Measurements from ENCODE around the gene ARPC4. TPM values are rescaled to one million over a fixed set of nuclear protein-coding genes. Genes with fewer than 3 reads are reported as not detected.

The ARPC4 gene
- 166 TPM for total RNA-seq

DNA sequence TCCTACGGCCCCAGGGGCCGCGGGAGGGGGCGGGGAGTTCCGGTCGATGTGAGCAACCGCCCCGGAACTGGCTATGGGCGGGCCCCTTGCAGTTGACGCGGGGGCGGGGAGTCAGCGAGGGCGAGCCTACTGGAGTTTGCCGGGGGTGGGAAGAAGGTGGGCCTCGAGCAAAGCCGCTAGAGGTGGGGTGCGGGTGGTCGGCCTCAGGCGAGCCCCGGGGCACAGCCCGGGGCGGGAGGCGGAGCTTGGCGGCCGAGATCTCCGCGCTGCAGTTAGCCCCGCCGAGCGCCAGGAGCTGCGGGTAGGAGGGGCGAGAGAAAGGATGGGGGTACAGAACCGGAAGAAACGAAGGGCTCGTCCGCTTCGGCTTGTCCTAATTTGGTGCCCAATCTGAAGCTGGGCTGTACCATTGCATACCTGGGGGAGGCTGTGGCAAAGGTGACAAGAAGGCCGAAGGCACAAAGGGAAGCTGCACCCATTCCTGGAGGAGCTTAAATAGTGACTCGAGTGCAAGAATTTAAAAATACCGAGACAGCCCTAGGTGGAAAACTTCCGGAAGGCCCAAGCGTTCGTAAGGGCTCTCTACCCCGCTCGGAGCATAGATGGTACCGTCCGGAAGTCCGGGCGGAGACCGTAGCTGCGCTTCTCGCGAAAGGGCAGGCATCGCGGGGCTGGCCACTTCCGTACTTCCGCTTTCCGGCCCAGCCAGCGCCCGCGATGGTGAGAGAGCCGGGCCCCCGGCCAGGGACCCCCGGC lies at the start of gene ARPC4, which contains the start of gene TADA3:
Gene ARPC4, plus strand, starts transcription at position 678 of the 756 bp plus-strand sequence. Its CDS starts 40 bp downstream, at position 718.
Gene TADA3, minus strand, starts transcription at position 69 of the 756 bp plus-strand sequence. CDS start 1,007 bp downstream, outside the sequence.
- peak; percentile 94 for DNase-seq (ENCODE audit: low spot score)

DNA sequence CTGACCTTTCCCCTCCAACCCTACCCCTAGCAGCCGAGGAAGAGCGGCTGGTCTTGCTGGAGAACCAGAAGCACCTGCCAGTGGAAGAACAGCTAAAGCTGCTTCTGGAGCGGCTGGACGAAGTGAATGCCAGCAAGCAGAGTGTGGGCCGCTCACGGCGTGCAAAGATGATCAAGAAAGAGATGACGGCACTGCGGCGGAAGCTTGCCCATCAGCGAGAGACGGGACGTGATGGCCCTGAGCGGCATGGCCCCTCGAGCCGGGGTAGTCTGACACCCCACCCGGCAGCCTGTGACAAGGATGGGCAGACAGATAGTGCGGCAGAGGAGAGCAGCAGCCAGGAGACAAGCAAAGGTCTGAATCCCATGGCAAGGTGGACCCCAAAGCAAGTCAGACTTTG lies 49.3 kb upstream of the ARPC4 start:
- DNase-seq (ENCODE audit: low spot score) = no peak

DNA sequence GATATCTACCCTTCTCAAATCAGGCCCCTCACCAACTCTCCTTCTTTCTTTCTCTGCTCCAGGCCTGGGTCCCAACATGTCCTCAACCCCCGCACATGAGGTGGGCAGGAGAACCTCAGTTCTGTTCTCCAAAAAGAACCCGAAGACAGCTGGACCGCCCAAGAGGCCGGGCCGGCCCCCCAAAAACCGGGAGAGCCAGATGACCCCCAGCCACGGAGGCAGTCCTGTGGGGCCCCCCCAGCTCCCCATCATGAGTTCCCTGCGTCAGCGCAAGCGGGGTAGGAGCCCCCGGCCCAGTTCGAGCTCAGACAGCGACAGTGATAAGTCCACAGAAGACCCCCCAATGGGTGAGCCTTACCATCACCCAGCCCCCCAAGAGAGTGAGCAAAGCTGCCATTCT lies 48.7 kb upstream of the ARPC4 start:
- DNase-seq (ENCODE audit: low spot score) = no peak

- no peak for DNase-seq (ENCODE audit: low spot score)
Observed at GRCh38 chr3:9745521-9745920, 47.4 kb upstream of the ARPC4 start.

GRCh38 chr3:9746330-9746729 lies 46.6 kb upstream of the ARPC4 start:
- no peak for DNase-seq (ENCODE audit: low spot score)

DNA sequence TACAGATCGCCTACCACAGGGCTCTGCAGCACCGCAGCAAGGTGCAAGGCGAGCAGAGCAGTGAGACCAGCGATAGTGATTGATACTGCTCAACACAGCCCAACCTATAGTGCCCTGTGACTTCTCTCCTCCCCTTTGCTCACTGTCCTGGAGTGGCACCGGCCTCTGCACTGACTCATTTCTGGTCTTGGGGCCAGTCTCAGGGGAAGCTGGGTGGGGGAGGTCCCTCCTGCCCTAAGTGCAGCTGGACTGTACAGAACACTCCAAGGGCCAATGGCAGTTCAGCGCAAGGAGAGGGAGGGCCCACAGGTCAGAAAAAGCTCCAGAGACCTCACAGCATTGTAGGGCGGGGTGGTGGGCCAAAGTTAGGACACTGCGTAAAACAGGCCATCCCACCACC lies 45.6 kb upstream of the ARPC4 start:
- DNase-seq (ENCODE audit: low spot score) = no peak

GRCh38 chr3:9748031-9748430 lies 44.9 kb upstream of the ARPC4 start:
- no peak for DNase-seq (ENCODE audit: low spot score)

GRCh38 chr3:9749296-9749644 lies 43.6 kb upstream of the ARPC4 start:
- no peak for DNase-seq (ENCODE audit: low spot score)

GRCh38 chr3:9749645-9750555 lies 43.0 kb upstream of the ARPC4 start, which contains the start of gene OGG1:
OGG1 (plus strand) TSS chr3:9749952; CDS start chr3:9750287, 335 bp downstream.
- DNase-seq (ENCODE audit: low spot score) = peak; percentile 99

DNA sequence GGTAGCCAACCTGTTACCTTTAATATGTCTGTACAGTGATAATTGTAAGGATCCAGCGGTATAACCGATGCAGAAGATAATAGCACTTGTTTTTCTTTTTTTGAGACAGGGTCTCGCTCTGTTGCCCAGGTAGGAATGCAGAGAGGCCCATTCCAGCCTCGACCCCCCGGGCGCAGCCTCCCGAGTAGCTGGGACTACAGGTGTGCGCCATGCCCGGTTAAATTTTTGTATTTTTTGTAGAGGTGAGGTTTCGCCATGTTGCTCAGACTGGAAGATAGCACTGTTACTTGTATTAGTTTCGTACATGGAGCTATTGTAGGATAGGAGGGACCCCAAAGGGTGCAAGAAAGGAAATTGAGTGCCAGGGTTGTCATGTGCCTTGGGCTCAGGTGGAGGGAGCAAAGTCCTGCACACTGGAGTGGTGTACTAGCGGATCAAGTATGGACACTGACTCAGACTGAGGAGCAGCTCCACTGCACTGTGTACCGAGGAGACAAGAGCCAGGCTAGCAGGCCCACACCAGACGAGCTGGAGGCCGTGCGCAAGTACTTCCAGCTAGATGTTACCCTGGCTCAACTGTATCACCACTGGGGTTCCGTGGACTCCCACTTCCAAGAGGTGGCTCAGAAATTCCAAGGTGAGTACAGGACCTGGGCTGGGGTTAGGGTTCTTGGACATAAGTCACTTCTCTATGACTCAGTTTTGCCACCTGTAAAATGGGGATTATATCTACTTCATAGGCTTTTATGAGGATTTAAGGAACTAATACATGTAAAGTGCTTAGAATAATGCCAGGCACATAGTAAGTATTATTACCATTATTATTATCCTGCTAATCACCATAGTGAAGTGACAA lies 42.1 kb upstream of the ARPC4 start:
- no peak for DNase-seq (ENCODE audit: low spot score)

DNA sequence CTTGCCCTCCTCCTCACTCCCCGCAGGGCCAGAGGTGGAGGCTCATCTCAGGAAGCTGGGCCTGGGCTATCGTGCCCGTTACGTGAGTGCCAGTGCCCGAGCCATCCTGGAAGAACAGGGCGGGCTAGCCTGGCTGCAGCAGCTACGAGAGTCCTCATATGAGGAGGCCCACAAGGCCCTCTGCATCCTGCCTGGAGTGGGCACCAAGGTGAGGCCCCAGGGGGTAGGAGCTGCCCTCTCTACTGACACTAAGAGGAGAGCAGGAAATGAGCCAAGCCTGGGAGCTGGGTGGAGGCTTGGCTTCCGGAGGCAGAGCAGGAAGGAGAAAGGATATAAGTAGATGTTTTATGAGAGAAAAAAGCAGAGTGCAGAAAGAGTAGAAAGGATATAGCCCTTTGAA lies 38.2 kb upstream of the ARPC4 start:
- DNase-seq (ENCODE audit: low spot score) = no peak

DNA sequence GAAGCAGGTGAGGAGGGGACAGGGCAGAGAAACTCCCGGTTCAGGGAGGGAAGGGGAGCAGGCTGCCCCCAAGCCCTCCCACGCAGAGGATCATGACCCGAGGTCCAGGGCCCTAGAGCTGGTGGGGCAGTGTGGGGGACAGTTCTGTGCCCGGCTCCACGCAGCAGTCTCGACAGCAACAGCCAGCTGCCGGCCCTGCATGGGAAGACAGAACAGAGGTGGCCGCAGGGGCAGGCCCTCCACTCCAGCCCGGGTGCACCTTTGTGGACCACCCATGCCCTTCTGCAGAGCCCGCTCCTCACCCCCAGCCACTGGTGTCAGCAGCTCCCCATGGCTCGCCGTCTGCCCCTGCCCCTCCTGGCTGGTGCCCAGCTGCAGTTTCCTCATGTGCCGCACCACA lies 35.5 kb upstream of the ARPC4 start:
- no peak for DNase-seq (ENCODE audit: low spot score)

DNA sequence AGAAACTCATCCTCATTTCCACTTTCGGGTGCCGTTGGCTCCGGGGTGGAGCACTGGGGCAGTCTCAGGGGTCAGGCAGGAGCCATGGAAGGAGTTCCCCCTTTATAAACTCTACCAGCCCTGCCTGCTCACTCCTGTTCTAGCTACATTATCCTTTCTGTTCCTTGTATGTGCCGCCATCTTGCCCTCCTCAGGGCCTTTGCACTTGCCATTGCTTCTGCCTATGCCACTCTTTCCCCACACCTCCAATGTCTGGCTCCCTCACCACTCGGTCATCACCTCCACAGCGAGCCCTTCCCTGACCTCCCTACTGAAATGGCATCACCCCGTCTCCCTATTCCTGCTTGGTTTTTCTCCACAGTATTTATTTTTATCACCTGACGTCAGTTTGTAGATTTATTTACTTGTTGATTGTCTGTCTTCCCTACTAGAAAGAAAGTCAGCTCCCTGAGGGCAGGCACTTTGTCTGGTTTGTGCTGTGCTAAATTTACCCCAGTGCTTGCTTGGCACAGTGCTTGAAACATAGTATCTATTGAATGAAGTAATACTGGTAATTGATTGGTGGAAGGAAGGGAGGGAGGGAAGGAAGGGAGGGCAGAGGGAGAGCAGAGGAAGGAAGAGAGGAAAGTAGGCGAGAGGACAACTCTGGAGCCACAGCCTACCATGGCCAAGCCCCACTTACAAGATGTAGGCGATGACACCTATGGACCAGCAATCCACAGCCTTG lies 31.9 kb upstream of the ARPC4 start:
- DNase-seq (ENCODE audit: low spot score) = no peak

DNA sequence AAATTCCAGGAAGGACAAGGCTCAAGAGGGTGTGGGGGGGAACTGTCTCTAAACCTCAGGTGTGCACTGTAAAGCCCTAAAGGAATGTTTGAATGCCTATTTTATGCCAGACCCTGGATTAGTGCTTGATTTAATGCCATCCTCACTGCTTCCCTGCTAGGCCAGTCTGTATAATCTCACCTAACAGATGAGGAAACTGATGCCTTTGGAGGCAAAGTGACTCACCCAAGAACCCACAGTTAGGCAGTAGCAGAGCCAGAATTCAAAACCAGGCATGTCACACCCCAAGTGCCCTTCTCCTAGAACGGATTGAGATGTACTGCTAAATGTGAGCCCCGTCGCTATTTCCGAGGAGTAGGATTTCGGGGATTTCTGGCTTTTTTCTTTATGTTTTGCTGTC lies 31.0 kb upstream of the ARPC4 start:
- no peak for DNase-seq (ENCODE audit: low spot score)

GRCh38 chr3:9762871-9763270 lies 30.0 kb upstream of the ARPC4 start:
- no peak for DNase-seq (ENCODE audit: low spot score)

- no peak for DNase-seq (ENCODE audit: low spot score)
Observed at GRCh38 chr3:9765865-9766264, 27.0 kb upstream of the ARPC4 start.

GRCh38 chr3:9767418-9767817 lies 25.5 kb upstream of the ARPC4 start:
- no peak for DNase-seq (ENCODE audit: low spot score)

- no peak for DNase-seq (ENCODE audit: low spot score)
Observed at GRCh38 chr3:9768141-9768775, 24.6 kb upstream of the ARPC4 start.

- DNase-seq (ENCODE audit: low spot score) = no peak
Observed at GRCh38 chr3:9769012-9769411, 23.9 kb upstream of the ARPC4 start.

DNA sequence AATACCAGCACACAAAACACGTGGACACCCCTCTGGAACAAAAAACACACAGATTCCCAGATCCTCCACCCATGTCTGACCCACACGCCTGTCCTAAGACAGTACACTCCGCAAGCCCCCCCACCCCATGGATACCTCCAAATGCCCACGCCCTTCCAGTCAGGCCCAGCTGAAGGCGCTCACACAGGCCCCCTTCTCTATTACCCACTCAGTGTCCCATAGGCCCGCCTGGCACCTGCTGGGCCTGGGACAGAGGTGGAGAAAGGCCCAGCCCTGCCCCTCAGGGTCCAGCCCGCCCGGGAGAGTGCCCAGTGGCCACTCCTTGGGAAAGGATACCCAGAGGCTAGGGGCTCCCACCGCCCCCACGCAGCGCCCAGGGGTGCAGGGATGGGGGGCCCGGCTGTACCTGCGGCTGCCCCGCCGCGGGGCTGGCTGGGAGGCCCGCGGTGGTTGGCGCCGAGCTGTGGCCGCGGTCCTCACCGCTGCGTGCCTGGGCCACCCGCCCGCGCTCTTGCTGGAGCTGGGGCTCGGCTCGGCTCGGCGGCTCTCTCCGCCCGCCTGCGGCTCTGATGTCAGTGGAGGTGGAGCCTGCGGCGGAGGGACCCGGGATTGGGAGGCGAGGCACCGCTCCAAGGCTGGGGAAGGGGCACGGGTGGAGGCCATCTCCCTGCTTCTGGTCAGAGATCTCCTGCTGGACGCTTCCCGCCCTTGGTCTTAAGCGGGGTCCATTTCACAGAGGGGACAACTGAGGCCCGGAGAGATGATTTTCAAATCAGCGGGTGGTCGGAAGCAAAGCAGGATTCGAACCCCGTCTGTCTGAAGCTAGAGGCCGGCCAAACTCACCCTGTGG lies 23.2 kb upstream of the ARPC4 start, which contains the start of gene CAMK1:
Gene CAMK1, minus strand, starts transcription at position 522 of the 850 bp plus-strand sequence. CDS start 2,198 bp downstream, outside the sequence.
- DNase-seq (ENCODE audit: low spot score) = peak; percentile 86
